ENCODE data around the gene MAST4.

MAST4 gene

DNA sequence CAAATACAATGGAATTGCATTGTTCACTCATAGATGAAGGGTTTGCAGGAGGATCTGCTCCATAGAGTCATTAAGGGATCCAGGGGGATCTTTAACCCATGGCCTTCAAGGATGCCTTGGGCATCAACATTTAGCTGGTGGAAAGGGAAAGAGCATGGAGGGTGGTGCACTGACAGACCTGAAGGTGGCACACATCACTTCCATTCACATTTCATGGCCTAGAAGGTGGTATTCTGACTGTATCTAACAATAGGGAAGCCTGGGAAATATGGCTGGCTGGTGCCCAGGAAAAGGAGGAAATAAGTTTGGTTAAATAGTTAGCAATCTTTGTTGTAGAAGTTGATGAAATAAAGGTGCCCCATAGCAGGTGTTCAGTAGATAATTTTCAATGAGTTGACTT is 370.2 kb downstream of the MAST4 start:
- H3K4me3 ChIP-seq (ENCODE audit: low read depth, low read length): no peak overlapping the region
- no peaks in the 10 kb centered on the region for H3K9me3 ChIP-seq (ENCODE audit: control insufficient read depth, insufficient read depth, low read depth, low read length)
- ChIA-PET POLR2A (no interaction called here), CTCF (no interaction called here)
- peaks cover 6% of the 10 kb centered on the region for H3K4me1 ChIP-seq (ENCODE audit: control insufficient read depth, insufficient read depth, low read length)
- no peaks in the 10 kb centered on the region for H3K36me3 ChIP-seq (ENCODE audit: control insufficient read depth in 2 of 2, insufficient read depth in 1 of 2, low read length in 2 of 2)
- no peak overlapping the region for H3K27ac ChIP-seq (ENCODE audit: extremely low read depth, low read depth, low read length)
- TF ChIP-seq ZNF521 (tag by site-specific recombination; IDR thresholded peaks at IDR 0.05): no peak
- TF ChIP-seq ZNF558 (tag by site-specific recombination; IDR thresholded peaks at IDR 0.05): no peak
- TF ChIP-seq BCL11B (tag by site-specific recombination; IDR thresholded peaks at IDR 0.05; ENCODE audit: low read depth): no peak
- TF ChIP-seq EGR2 (tag by site-specific recombination; IDR thresholded peaks at IDR 0.05; ENCODE audit: low read depth): no peak
- no peak for TF ChIP-seq ZNF654 (tag by site-specific recombination; IDR thresholded peaks at IDR 0.05; ENCODE audit: low read depth)
- TF ChIP-seq, protein P1, sequence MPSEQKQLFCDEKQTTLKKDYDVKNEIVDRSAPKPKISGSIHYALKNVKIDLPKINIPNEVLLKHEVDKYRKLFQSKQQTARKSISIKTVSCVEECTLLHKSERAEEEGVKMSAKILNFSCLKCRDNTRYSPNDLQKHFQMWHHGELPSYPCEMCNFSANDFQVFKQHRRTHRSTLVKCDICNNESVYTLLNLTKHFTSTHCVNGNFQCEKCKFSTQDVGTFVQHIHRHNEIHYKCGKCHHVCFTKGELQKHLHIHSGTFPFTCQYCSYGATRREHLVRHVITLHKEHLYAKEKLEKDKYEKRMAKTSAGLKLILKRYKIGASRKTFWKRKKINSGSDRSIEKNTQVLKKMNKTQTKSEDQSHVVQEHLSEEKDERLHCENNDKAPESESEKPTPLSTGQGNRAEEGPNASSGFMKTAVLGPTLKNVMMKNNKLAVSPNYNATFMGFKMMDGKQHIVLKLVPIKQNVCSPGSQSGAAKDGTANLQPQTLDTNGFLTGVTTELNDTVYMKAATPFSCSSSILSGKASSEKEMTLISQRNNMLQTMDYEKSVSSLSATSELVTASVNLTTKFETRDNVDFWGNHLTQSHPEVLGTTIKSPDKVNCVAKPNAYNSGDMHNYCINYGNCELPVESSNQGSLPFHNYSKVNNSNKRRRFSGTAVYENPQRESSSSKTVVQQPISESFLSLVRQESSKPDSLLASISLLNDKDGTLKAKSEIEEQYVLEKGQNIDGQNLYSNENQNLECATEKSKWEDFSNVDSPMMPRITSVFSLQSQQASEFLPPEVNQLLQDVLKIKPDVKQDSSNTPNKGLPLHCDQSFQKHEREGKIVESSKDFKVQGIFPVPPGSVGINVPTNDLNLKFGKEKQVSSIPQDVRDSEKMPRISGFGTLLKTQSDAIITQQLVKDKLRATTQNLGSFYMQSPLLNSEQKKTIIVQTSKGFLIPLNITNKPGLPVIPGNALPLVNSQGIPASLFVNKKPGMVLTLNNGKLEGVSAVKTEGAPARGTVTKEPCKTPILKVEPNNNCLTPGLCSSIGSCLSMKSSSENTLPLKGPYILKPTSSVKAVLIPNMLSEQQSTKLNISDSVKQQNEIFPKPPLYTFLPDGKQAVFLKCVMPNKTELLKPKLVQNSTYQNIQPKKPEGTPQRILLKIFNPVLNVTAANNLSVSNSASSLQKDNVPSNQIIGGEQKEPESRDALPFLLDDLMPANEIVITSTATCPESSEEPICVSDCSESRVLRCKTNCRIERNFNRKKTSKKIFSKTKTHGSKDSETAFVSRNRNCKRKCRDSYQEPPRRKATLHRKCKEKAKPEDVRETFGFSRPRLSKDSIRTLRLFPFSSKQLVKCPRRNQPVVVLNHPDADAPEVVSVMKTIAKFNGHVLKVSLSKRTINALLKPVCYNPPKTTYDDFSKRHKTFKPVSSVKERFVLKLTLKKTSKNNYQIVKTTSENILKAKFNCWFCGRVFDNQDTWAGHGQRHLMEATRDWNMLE (tag by site-specific recombination; conservative IDR thresholded peaks at IDR 0.05; ENCODE audit: low read depth): no peak
- TF ChIP-seq, protein P2, sequence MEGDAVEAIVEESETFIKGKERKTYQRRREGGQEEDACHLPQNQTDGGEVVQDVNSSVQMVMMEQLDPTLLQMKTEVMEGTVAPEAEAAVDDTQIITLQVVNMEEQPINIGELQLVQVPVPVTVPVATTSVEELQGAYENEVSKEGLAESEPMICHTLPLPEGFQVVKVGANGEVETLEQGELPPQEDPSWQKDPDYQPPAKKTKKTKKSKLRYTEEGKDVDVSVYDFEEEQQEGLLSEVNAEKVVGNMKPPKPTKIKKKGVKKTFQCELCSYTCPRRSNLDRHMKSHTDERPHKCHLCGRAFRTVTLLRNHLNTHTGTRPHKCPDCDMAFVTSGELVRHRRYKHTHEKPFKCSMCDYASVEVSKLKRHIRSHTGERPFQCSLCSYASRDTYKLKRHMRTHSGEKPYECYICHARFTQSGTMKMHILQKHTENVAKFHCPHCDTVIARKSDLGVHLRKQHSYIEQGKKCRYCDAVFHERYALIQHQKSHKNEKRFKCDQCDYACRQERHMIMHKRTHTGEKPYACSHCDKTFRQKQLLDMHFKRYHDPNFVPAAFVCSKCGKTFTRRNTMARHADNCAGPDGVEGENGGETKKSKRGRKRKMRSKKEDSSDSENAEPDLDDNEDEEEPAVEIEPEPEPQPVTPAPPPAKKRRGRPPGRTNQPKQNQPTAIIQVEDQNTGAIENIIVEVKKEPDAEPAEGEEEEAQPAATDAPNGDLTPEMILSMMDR (tag by site-specific recombination; IDR thresholded peaks at IDR 0.05): no peak
- no peak for TF ChIP-seq OSR2 (tag by site-specific recombination; IDR thresholded peaks at IDR 0.05)
- TF ChIP-seq, protein P3, sequence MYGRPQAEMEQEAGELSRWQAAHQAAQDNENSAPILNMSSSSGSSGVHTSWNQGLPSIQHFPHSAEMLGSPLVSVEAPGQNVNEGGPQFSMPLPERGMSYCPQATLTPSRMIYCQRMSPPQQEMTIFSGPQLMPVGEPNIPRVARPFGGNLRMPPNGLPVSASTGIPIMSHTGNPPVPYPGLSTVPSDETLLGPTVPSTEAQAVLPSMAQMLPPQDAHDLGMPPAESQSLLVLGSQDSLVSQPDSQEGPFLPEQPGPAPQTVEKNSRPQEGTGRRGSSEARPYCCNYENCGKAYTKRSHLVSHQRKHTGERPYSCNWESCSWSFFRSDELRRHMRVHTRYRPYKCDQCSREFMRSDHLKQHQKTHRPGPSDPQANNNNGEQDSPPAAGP (tag by site-specific recombination; IDR thresholded peaks at IDR 0.05): no peak
- TF ChIP-seq ZNF610 (tag by site-specific recombination; IDR thresholded peaks at IDR 0.05; ENCODE audit: borderline replicate concordance): no peak
- no peak for TF ChIP-seq ZFP69B (tag by site-specific recombination; IDR thresholded peaks at IDR 0.05)
- TF ChIP-seq ZSCAN30 (tag by site-specific recombination; IDR thresholded peaks at IDR 0.05): no peak
- TF ChIP-seq, protein P4, sequence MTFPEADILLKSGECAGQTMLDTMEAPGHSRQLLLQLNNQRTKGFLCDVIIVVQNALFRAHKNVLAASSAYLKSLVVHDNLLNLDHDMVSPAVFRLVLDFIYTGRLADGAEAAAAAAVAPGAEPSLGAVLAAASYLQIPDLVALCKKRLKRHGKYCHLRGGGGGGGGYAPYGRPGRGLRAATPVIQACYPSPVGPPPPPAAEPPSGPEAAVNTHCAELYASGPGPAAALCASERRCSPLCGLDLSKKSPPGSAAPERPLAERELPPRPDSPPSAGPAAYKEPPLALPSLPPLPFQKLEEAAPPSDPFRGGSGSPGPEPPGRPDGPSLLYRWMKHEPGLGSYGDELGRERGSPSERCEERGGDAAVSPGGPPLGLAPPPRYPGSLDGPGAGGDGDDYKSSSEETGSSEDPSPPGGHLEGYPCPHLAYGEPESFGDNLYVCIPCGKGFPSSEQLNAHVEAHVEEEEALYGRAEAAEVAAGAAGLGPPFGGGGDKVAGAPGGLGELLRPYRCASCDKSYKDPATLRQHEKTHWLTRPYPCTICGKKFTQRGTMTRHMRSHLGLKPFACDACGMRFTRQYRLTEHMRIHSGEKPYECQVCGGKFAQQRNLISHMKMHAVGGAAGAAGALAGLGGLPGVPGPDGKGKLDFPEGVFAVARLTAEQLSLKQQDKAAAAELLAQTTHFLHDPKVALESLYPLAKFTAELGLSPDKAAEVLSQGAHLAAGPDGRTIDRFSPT (tag by site-specific recombination; IDR thresholded peaks at IDR 0.05): no peak
- TF ChIP-seq, protein P5, sequence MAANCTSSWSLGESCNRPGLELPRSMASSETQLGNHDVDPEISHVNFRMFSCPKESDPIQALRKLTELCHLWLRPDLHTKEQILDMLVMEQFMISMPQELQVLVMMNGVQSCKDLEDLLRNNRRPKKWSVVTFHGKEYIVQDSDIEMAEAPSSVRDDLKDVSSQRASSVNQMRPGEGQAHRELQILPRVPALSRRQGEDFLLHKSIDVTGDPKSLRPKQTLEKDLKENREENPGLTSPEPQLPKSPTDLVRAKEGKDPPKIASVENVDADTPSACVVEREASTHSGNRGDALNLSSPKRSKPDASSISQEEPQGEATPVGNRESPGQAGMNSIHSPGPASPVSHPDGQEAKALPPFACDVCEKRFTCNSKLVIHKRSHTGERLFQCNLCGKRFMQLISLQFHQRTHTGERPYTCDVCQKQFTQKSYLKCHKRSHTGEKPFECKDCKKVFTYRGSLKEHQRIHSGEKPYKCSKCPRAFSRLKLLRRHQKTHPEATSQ (tag by site-specific recombination; IDR thresholded peaks at IDR 0.05): no peak
- TF ChIP-seq ZNF549 (tag by site-specific recombination; IDR thresholded peaks at IDR 0.05): no peak
- TF ChIP-seq ZNF16 (tag by site-specific recombination; IDR thresholded peaks at IDR 0.05; ENCODE audit: low read depth): no peak
- TF ChIP-seq, protein P6, sequence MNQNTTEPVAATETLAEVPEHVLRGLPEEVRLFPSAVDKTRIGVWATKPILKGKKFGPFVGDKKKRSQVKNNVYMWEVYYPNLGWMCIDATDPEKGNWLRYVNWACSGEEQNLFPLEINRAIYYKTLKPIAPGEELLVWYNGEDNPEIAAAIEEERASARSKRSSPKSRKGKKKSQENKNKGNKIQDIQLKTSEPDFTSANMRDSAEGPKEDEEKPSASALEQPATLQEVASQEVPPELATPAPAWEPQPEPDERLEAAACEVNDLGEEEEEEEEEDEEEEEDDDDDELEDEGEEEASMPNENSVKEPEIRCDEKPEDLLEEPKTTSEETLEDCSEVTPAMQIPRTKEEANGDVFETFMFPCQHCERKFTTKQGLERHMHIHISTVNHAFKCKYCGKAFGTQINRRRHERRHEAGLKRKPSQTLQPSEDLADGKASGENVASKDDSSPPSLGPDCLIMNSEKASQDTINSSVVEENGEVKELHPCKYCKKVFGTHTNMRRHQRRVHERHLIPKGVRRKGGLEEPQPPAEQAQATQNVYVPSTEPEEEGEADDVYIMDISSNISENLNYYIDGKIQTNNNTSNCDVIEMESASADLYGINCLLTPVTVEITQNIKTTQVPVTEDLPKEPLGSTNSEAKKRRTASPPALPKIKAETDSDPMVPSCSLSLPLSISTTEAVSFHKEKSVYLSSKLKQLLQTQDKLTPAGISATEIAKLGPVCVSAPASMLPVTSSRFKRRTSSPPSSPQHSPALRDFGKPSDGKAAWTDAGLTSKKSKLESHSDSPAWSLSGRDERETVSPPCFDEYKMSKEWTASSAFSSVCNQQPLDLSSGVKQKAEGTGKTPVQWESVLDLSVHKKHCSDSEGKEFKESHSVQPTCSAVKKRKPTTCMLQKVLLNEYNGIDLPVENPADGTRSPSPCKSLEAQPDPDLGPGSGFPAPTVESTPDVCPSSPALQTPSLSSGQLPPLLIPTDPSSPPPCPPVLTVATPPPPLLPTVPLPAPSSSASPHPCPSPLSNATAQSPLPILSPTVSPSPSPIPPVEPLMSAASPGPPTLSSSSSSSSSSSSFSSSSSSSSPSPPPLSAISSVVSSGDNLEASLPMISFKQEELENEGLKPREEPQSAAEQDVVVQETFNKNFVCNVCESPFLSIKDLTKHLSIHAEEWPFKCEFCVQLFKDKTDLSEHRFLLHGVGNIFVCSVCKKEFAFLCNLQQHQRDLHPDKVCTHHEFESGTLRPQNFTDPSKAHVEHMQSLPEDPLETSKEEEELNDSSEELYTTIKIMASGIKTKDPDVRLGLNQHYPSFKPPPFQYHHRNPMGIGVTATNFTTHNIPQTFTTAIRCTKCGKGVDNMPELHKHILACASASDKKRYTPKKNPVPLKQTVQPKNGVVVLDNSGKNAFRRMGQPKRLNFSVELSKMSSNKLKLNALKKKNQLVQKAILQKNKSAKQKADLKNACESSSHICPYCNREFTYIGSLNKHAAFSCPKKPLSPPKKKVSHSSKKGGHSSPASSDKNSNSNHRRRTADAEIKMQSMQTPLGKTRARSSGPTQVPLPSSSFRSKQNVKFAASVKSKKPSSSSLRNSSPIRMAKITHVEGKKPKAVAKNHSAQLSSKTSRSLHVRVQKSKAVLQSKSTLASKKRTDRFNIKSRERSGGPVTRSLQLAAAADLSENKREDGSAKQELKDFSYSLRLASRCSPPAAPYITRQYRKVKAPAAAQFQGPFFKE (tag by site-specific recombination; IDR thresholded peaks at IDR 0.05; ENCODE audit: borderline replicate concordance): no peak
- no peak for TF ChIP-seq ZNF529 (tag by site-specific recombination; IDR thresholded peaks at IDR 0.05; ENCODE audit: insufficient replicate concordance)
- TF ChIP-seq MEIS1 (CRISPR knock-in tag; IDR thresholded peaks at IDR 0.05; ENCODE audit: borderline replicate concordance): no peak
